Fibroblast of villous mesenchyme (primary cell): Measurements from ENCODE around the gene CLTB. TPM values are rescaled to one million over a fixed set of nuclear protein-coding genes. Genes with fewer than 3 reads are reported as not detected.

ENCODE experiments used
- DNase-seq: peaks from one replicate; pipeline ENCODE4 v3.0.0-alpha.2; 2010; ENCODE audit warnings: low read depth
- H3K4me3 ChIP-seq: 2 replicates; pipeline ENCODE4 v1.5.1; 2011; ENCODE audit warnings: low read depth, mild to moderate bottlenecking, low read length
- total RNA-seq: library from RNA; depleted of rRNA; stranded (reverse); fragments of >200 nt; gene quantifications from 2 replicates; pipeline ENCODE4 v1.2.3, GENCODE V29; 2012
- TF ChIP-seq, protein P1 (sequence below): IDR thresholded peaks from 2 replicates; pipeline ENCODE4 v1.5.1; 2012; ENCODE audit warnings: low read depth, mild to moderate bottlenecking, low read length; ENCODE audit not compliant: insufficient read depth

The CLTB gene
- total RNA-seq, 1 donor: 118 TPM

DNA sequence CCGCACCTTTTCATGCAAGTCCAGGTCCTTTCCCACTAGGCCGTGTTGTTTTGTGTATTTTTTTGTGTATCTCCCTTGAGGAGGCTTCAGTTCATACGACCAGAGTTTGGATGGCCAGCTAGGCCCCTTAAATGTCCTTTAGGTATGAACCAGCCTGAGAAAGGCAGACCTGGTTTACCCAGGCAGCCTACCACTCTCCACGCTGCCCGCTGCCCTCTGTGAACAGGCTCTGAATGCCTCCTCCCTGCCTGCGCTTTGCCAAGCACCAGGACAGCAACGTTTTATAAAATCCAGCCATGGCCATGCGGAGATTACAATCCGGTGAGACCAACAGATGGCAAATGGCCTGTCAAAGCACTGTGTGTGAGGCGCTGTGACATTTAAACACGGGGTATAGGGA is 626 bp upstream of the CLTB start:
- no peak for DNase-seq
- TF ChIP-seq, protein P1, sequence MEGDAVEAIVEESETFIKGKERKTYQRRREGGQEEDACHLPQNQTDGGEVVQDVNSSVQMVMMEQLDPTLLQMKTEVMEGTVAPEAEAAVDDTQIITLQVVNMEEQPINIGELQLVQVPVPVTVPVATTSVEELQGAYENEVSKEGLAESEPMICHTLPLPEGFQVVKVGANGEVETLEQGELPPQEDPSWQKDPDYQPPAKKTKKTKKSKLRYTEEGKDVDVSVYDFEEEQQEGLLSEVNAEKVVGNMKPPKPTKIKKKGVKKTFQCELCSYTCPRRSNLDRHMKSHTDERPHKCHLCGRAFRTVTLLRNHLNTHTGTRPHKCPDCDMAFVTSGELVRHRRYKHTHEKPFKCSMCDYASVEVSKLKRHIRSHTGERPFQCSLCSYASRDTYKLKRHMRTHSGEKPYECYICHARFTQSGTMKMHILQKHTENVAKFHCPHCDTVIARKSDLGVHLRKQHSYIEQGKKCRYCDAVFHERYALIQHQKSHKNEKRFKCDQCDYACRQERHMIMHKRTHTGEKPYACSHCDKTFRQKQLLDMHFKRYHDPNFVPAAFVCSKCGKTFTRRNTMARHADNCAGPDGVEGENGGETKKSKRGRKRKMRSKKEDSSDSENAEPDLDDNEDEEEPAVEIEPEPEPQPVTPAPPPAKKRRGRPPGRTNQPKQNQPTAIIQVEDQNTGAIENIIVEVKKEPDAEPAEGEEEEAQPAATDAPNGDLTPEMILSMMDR: no peak
- H3K4me3 ChIP-seq: no peak overlapping the region

GRCh38 chr5:176415240-176415951 is 943 bp downstream of the CLTB start:
- TF ChIP-seq, protein P1: no peak
- DNase-seq: no peak
- peak overlapping the region; percentile 84 for H3K4me3 ChIP-seq

DNA sequence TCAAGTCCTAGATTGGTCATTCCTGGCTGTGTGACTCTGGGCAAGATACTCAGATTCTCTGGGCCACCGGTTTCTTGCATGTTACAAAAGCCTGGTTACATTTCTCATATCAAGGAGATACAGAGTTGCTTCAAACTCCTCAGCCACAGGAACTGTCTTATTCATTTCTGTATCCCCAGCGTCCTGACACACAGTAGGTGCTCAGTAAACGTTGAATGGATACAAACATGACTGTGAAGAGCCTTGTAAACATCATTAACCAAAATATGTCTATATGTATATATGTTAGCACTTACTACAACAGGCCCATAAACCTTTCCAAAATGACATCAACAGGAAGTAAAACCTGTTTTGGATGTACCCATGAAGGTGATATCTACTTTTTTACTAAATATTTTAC is 1.6 kb downstream of the CLTB start:
- no peak for DNase-seq
- TF ChIP-seq, protein P1: no peak
- H3K4me3 ChIP-seq: no peak overlapping the region

GRCh38 chr5:176413709-176414191 is 2.6 kb downstream of the CLTB start:
- no peak overlapping the region for H3K4me3 ChIP-seq
- TF ChIP-seq, protein P1: no peak
- DNase-seq: no peak

DNA sequence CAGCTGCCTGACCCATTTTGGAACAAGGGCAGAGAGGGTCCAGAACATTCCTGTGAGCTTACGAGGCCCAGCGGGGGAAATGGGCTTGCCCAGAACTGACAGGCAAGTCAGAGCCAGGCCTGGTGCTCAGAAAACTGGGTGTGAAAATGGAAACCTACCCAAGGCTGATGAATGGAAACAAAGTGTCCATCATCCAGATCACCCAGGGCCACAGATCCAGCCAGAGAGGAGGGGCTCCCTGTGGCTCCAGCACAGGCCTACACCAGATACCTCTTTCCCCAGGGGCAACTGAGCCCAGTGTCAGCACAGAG is 3.1 kb downstream of the CLTB start:
- no peak overlapping the region for H3K4me3 ChIP-seq
- DNase-seq: no peak
- TF ChIP-seq, protein P1: no peak

- TF ChIP-seq, protein P1: no peak
- H3K4me3 ChIP-seq: no peak overlapping the region
- DNase-seq: no peak
These were observed 3.7 kb downstream of the CLTB start for GRCh38 chr5:176412517-176413254.
